OCI-LY3 (cell line): ENCODE results near the gene RNF111.

Experiments used
- H2AFZ ChIP-seq: fragments of 200-600, 300-600 bp; shearing (Covaris generic); 2 replicates; pipeline ENCODE4 v1.6.0; 2014; ENCODE audit warnings: antibody characterized with exemption, low read depth, low read length
- H3K27ac ChIP-seq: fragments of 200-600, 300-600 bp; sonication (generic); 2 replicates; pipeline ENCODE4 v1.5.1; 2014; ENCODE audit warnings: mild to moderate bottlenecking, low read length, moderate library complexity, mixed read lengths
- H3K27me3 ChIP-seq: fragments of 200-600, 300-600 bp; sonication (generic); 2 replicates; pipeline ENCODE4 v1.6.1; 2014; ENCODE audit warnings: low read depth, low read length, mixed read lengths
- H3K36me3 ChIP-seq: fragments of 200-600, 300-600 bp; sonication (generic); replicated peaks from 2 replicates; pipeline ENCODE3; 2014; ENCODE audit warnings: low read depth, low read length, mixed read lengths
- H3K4me1 ChIP-seq: fragments of 300-600, 200-600 bp; sonication (generic); 2 replicates; pipeline ENCODE4 v1.6.1; 2014; ENCODE audit warnings: low read length, mixed read lengths
- H3K4me2 ChIP-seq: fragments of 200-600, 300-600 bp; sonication (generic); 2 replicates; pipeline ENCODE4 v1.6.1; 2014; ENCODE audit warnings: low read length, mixed read lengths
- H3K4me3 ChIP-seq: fragments of 300-600, 200-600 bp; sonication (generic); 2 replicates; pipeline ENCODE4 v1.5.1; 2014; ENCODE audit warnings: antibody characterized with exemption, mild to moderate bottlenecking, low read length, moderate library complexity
- H3K79me2 ChIP-seq: fragments of 300-600, 200-600 bp; shearing (Covaris generic); 2 replicates; pipeline ENCODE4 v1.6.1; 2014; ENCODE audit warnings: mild to moderate bottlenecking, low read length, mixed read lengths
- H3K9ac ChIP-seq: fragments of 300-600, 200-600 bp; shearing (Covaris generic); 2 replicates; pipeline ENCODE4 v1.6.0; 2014; ENCODE audit warnings: mild to moderate bottlenecking, low read length, moderate library complexity
- H3K9me3 ChIP-seq: fragments of 200-600, 300-600 bp; shearing (Covaris generic); 2 replicates; pipeline ENCODE4 v1.6.1; 2014; ENCODE audit warnings: low read length, mixed read lengths; ENCODE audit not compliant: insufficient read depth
- H4K20me1 ChIP-seq: fragments of 200-600, 300-600 bp; sonication (generic); 2 replicates; pipeline ENCODE4 v1.6.1; 2016; ENCODE audit warnings: low read length, mixed read lengths; ENCODE audit not compliant: insufficient read depth
- CTCF ChIP-seq: fragments of 200-600, 300-600 bp; sonication (generic); IDR thresholded peaks from 2 replicates; pipeline ENCODE4 v1.5.1; 2014; ENCODE audit warnings: antibody characterized with exemption, low read length, low read depth
- EZH2phosphoT487 ChIP-seq: fragments of 200-600 bp; shearing (Covaris generic); IDR thresholded peaks from 2 replicates; pipeline ENCODE4 v1.6.1; 2018; ENCODE audit warnings: antibody characterized with exemption, mixed run types, low read depth

The RNF111 gene

GRCh38 chr15:59017449-59017848 lies 30.0 kb downstream of the RNF111 start:
- peaks cover 33% of the 10 kb centered on the region for H4K20me1 ChIP-seq
- no peak overlapping the region for H3K4me2 ChIP-seq
- no peak overlapping the region for H3K4me3 ChIP-seq
- peaks cover 10% of the 10 kb centered on the region for H3K4me1 ChIP-seq
- H3K27me3 ChIP-seq, result no peaks in the 10 kb centered on the region
- H3K27ac ChIP-seq, result no peak overlapping the region
- H3K79me2 ChIP-seq, result peaks cover 67% of the 10 kb centered on the region
- peaks cover 3% of the 10 kb centered on the region for H3K36me3 ChIP-seq
- H2AFZ ChIP-seq, result no peak overlapping the region
- no peaks in the 10 kb centered on the region for H3K9me3 ChIP-seq
- TF ChIP-seq CTCF (no peak), EZH2phosphoT487 (no peak)
- H3K9ac ChIP-seq, result no peak overlapping the region

- Histone ChIP-seq H3K4me1 (peaks cover 12% of the 10 kb centered on the region), H3K4me2 (no peak overlapping the region), H3K27me3 (no peaks in the 10 kb centered on the region), H2AFZ (no peak overlapping the region), H3K9ac (no peak overlapping the region), H3K36me3 (peaks cover 4% of the 10 kb centered on the region), H3K9me3 (no peaks in the 10 kb centered on the region), H3K27ac (no peak overlapping the region), H4K20me1 (peaks cover 25% of the 10 kb centered on the region), H3K4me3 (no peak overlapping the region), H3K79me2 (peaks cover 57% of the 10 kb centered on the region)
- no peak for TF ChIP-seq CTCF
- TF ChIP-seq EZH2phosphoT487, result no peak
Measured at GRCh38 chr15:59018833-59019232, 31.4 kb downstream of the RNF111 start.

- H3K79me2 ChIP-seq, result peaks cover 56% of the 10 kb centered on the region
- peaks cover 12% of the 10 kb centered on the region for H3K4me1 ChIP-seq
- no peak overlapping the region for H3K9ac ChIP-seq
- H4K20me1 ChIP-seq, result peaks cover 31% of the 10 kb centered on the region
- no peaks in the 10 kb centered on the region for H3K27me3 ChIP-seq
- H2AFZ ChIP-seq, result no peak overlapping the region
- no peak overlapping the region for H3K4me3 ChIP-seq
- H3K4me2 ChIP-seq, result no peak overlapping the region
- TF ChIP-seq EZH2phosphoT487 (no peak), CTCF (no peak)
- H3K9me3 ChIP-seq, result no peaks in the 10 kb centered on the region
- no peak overlapping the region for H3K27ac ChIP-seq
- peaks cover 13% of the 10 kb centered on the region for H3K36me3 ChIP-seq
Measured at GRCh38 chr15:59020322-59020721, 32.9 kb downstream of the RNF111 start.

GRCh38 chr15:59022188-59022587 lies 34.7 kb downstream of the RNF111 start:
- H3K4me1 ChIP-seq, result peaks cover 12% of the 10 kb centered on the region
- H3K4me3 ChIP-seq, result no peak overlapping the region
- no peaks in the 10 kb centered on the region for H3K27me3 ChIP-seq
- no peak for TF ChIP-seq CTCF
- TF ChIP-seq EZH2phosphoT487, result no peak
- no peaks in the 10 kb centered on the region for H3K9me3 ChIP-seq
- H3K27ac ChIP-seq, result no peak overlapping the region
- no peak overlapping the region for H3K9ac ChIP-seq
- H3K4me2 ChIP-seq, result no peak overlapping the region
- H3K36me3 ChIP-seq, result peaks cover 15% of the 10 kb centered on the region
- H3K79me2 ChIP-seq, result peaks cover 53% of the 10 kb centered on the region
- H4K20me1 ChIP-seq, result peaks cover 28% of the 10 kb centered on the region
- H2AFZ ChIP-seq, result no peak overlapping the region
